IMR-90 (cell line): ENCODE results near the gene SLC6A11. TPM values are rescaled to one million over a fixed set of nuclear protein-coding genes. Genes with fewer than 3 reads are reported as not detected.

Experiments
- ATAC-seq: fragments of 200-7000 bp; cut with Tn5 transposase; 2 replicates; pipeline ENCODE4 v1.9.1; 2020; ENCODE audit warnings: low read depth, mild to moderate bottlenecking, moderate library complexity
- BruUV-seq: library from RNA; stranded (reverse); fragments of 400-500 nt; replicated peaks from 2 replicates; lab custom pipeline; 2021; lab: Mats Ljungman, UMichigan
- CTCF ChIA-PET: fragments of 300-600 bp; formaldehyde crosslinking; extraction: SDS; loops from one replicate; lab custom pipeline; 2021; ENCODE audit warnings: antibody characterized with exemption; lab: Yijun Ruan, JAX
- POLR2A ChIA-PET: fragments of 300-600 bp; sonication (Branson Sonifier 250); formaldehyde crosslinking; loops from one replicate; lab custom pipeline; 2022; ENCODE audit warnings: antibody characterized with exemption; ENCODE audit not compliant: unreplicated experiment; lab: Charles Lee
- DNase-seq: peaks from one replicate; pipeline ENCODE4 v3.0.0; 2013
- H2AFZ ChIP-seq: replicated peaks from 2 replicates; pipeline ENCODE3; 2013; ENCODE audit warnings: low read length, mild to moderate bottlenecking; ENCODE audit not compliant: poor library complexity
- H2AK5ac ChIP-seq: 2 replicates; pipeline ENCODE4 v1.6.1; 2013; ENCODE audit warnings: low read depth, low read length, inconsistent platforms
- H2AK9ac ChIP-seq: replicated peaks from 2 replicates; pipeline ENCODE3; 2013; ENCODE audit warnings: mild to moderate bottlenecking, low read depth, low read length, moderate library complexity; ENCODE audit not compliant: poor library complexity
- H2BK120ac ChIP-seq: 2 replicates; pipeline ENCODE4 v1.6.1; 2013; ENCODE audit warnings: low read depth, low read length, inconsistent platforms
- H2BK15ac ChIP-seq: 3 replicates; pipeline ENCODE4 v1.6.1; 2013; ENCODE audit warnings: low read depth, low read length, inconsistent platforms
- H2BK20ac ChIP-seq: 2 replicates; pipeline ENCODE4 v1.6.1; 2013; ENCODE audit warnings: low read depth, mild to moderate bottlenecking, inconsistent platforms, low read length, moderate library complexity
- H2BK5ac ChIP-seq: 2 replicates; pipeline ENCODE4 v1.6.1; 2013; ENCODE audit warnings: mild to moderate bottlenecking, low read depth, low read length, inconsistent platforms; ENCODE audit not compliant: poor library complexity, severe bottlenecking
- H3K14ac ChIP-seq: replicated peaks from 2 replicates; pipeline ENCODE4 v1.6.1; 2013; ENCODE audit warnings: low read depth, low read length, inconsistent platforms
- H3K18ac ChIP-seq: 2 replicates; pipeline ENCODE4 v1.6.1; 2013; ENCODE audit warnings: low read depth, low read length, control low read depth
- H3K23ac ChIP-seq: 2 replicates; pipeline ENCODE4 v1.6.1; 2013; ENCODE audit warnings: low read depth, low read length, inconsistent platforms
- H3K27ac ChIP-seq: 2 replicates; pipeline ENCODE4 v1.5.1; 2013; ENCODE audit warnings: mild to moderate bottlenecking, control low read depth, low read length; ENCODE audit not compliant: insufficient read depth
- H3K27me3 ChIP-seq: 2 replicates; pipeline ENCODE4 v1.6.1; 2013; ENCODE audit warnings: low read length; ENCODE audit not compliant: control insufficient read depth, insufficient read depth
- H3K36me3 ChIP-seq: 2 replicates; pipeline ENCODE4 v1.6.1; 2013; ENCODE audit warnings: low read length, mixed read lengths; ENCODE audit not compliant: control insufficient read depth, insufficient read depth
- H3K4ac ChIP-seq: 2 replicates; pipeline ENCODE4 v1.6.1; 2013; ENCODE audit warnings: low read depth, low read length, inconsistent platforms
- H3K4me1 ChIP-seq: 2 replicates; pipeline ENCODE4 v1.6.1; 2013; ENCODE audit warnings: low read length, mixed read lengths; ENCODE audit not compliant: control insufficient read depth, insufficient read depth
- H3K4me2 ChIP-seq: 2 replicates; pipeline ENCODE4 v1.6.1; 2013; ENCODE audit warnings: low read depth, mild to moderate bottlenecking, control low read depth, low read length, moderate library complexity
- H3K4me3 ChIP-seq: 2 replicates; pipeline ENCODE4 v1.5.1; 2013; ENCODE audit warnings: low read depth, mild to moderate bottlenecking, control low read depth, low read length, moderate library complexity; ENCODE audit not compliant: insufficient read depth
- H3K56ac ChIP-seq: 2 replicates; pipeline ENCODE4 v1.6.1; 2013; ENCODE audit warnings: low read length, inconsistent platforms; ENCODE audit not compliant: insufficient read depth; ENCODE audit errors: extremely low read depth
- H3K79me1 ChIP-seq, 2 experiments: 2 replicates each; pipeline ENCODE4 v1.6.1; 2013; ENCODE audit warnings: low read length in 2 of 2, inconsistent platforms in 1 of 2, low read depth in 1 of 2
- H3K9ac ChIP-seq: 2 replicates; pipeline ENCODE4 v1.6.1; 2013; ENCODE audit warnings: low read depth, low read length, control low read depth
- H3K9me1 ChIP-seq: 2 replicates; pipeline ENCODE4 v1.6.1; 2013; ENCODE audit warnings: low read length, inconsistent platforms; ENCODE audit not compliant: insufficient read depth
- H3K9me3 ChIP-seq: 2 replicates; pipeline ENCODE4 v1.6.1; 2013; ENCODE audit warnings: low read length; ENCODE audit not compliant: control insufficient read depth, insufficient read depth
- H4K20me1 ChIP-seq: 2 replicates; pipeline ENCODE4 v1.6.1; 2013; ENCODE audit warnings: low read length, inconsistent platforms; ENCODE audit not compliant: insufficient read depth
- H4K5ac ChIP-seq: 2 replicates; pipeline ENCODE4 v1.6.1; 2013; ENCODE audit warnings: mild to moderate bottlenecking, low read depth, low read length, control low read depth
- H4K8ac ChIP-seq, 2 experiments: 2 replicates each; pipeline ENCODE4 v1.6.1; 2013; ENCODE audit warnings: low read depth in 2 of 2, low read length in 2 of 2, control low read depth in 1 of 2, inconsistent platforms in 1 of 2
- H4K91ac ChIP-seq: 2 replicates; pipeline ENCODE4 v1.6.1; 2013; ENCODE audit warnings: low read depth, low read length, inconsistent platforms; ENCODE audit not compliant: insufficient read depth
- BHLHE40 ChIP-seq: fragments of 150-350 bp; IDR thresholded peaks from 2 replicates; pipeline ENCODE4 v1.6.1; 2016; ENCODE audit warnings: mild to moderate bottlenecking, low read depth, low read length
- CEBPB ChIP-seq: IDR thresholded peaks from 2 replicates; pipeline ENCODE4 v1.6.1; 2012; ENCODE audit warnings: low read depth, low read length, improper control_type of control experiment
- CHD1 ChIP-seq: IDR thresholded peaks from 2 replicates; pipeline ENCODE4 v1.6.1; 2012; ENCODE audit warnings: low read depth, low read length, improper control_type of control experiment
- MAFK ChIP-seq: IDR thresholded peaks from 2 replicates; pipeline ENCODE4 v1.6.1; 2012; ENCODE audit warnings: low read depth, low read length, improper control_type of control experiment
- RAD21 ChIP-seq: IDR thresholded peaks from 2 replicates; pipeline ENCODE4 v1.6.1; 2012; ENCODE audit warnings: low read length, improper control_type of control experiment
- RFX5 ChIP-seq: IDR thresholded peaks from 2 replicates; pipeline ENCODE4 v1.8.0; 2012; ENCODE audit warnings: low read depth, mild to moderate bottlenecking, low read length, moderate library complexity
- SMC3 ChIP-seq: fragments of 150-350 bp; IDR thresholded peaks from 2 replicates; pipeline ENCODE4 v1.6.1; 2016; ENCODE audit warnings: low read depth, mild to moderate bottlenecking, antibody characterized with exemption, low read length, moderate library complexity
- WGBS, 2 experiments: methylation state at CpG; one replicate each; pipeline versions ENCODE4 v1.1.5 to v1.1.7; 2013; ENCODE audit warnings: missing lambda C conversion rate in 2 of 2; ENCODE audit not compliant: insufficient read length in 1 of 2; ENCODE audit errors: extremely low coverage in 2 of 2; 5-methylcytosine and 5-hydroxymethylcytosine counted together
- dilution Hi-C: fragments of 300-500 bp; cut with HindIII; formaldehyde crosslinking; loops from one replicate; pipeline ENCODE4 v1.14.3; 2018; ENCODE audit warnings: low sequenced_read_pairs; ENCODE audit not compliant: unreplicated experiment
- in situ Hi-C: fragments of 300-500 bp; cut with MboI; formaldehyde crosslinking; loops from 3 replicates; pipeline ENCODE4 v1.14.3; 2019; ENCODE audit warnings: low sequenced_read_pairs, inconsistent platforms, mixed read lengths
- intact Hi-C: fragments of 100-400 bp; cut with micrococcal nuclease; formaldehyde crosslinking; loops from 2 replicates; pipeline ENCODE4 v1.10.0; 2022
- polyA plus RNA-seq, 3 experiments: library from polyadenylated mRNA; depleted of rRNA; stranded (reverse); fragments of >200 nt; gene quantifications; 2 replicates each; pipeline ENCODE4 v1.2.3, GENCODE V29; 2012; ENCODE audit warnings: low replicate concordance in 1 of 3
- total RNA-seq: library from RNA; depleted of rRNA; stranded (reverse); fragments of >200 nt; gene quantifications from 2 replicates; pipeline ENCODE4 v1.2.3, GENCODE V29; 2012

The SLC6A11 gene
- total and polyA plus RNA-seq, 2 of the 4 experiments (the other 2 are of a cell fraction) = not detected

DNA sequence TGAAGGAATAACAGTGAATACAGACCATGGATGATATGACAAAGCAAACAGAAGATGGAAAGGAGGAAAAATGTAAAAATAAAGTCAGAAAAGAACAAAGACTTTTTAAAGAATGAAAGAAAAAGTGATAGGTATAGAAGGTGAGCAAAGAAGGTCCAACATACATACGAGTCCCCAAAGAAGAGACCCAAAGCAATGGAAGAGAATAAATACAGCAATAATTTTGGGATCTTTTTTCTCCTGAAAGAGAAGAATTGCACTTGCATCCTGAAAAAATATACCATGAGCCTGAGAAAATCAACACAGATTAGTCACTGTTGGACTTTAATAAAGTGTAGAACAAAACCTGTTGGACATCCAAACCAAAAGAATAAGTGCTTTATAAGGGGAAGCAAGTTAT lies 91.2 kb downstream of the SLC6A11 start:
- TF ChIP-seq RAD21 (no peak), CEBPB (no peak), RFX5 (no peak), MAFK (no peak), BHLHE40 (no peak), SMC3 (no peak), CHD1 (no peak)
- DNase-seq (no peak), ATAC-seq (no peak)
- Histone ChIP-seq H4K5ac (no peak overlapping the region), H2AK5ac (no peak overlapping the region), H3K36me3 (no peaks in the 10 kb centered on the region), H2AK9ac (no peak overlapping the region), H4K91ac (no peak overlapping the region), H3K9me1 (no peaks in the 10 kb centered on the region), H3K27ac (no peak overlapping the region), H3K4me3 (no peak overlapping the region), H2AFZ (no peak overlapping the region), H4K8ac (no peak overlapping the region), H2BK15ac (no peak overlapping the region), H3K4me1 (no peaks in the 10 kb centered on the region), H3K4me2 (no peak overlapping the region), H2BK120ac (no peak overlapping the region), H2BK20ac (no peak overlapping the region), H3K79me1 (no peaks in the 10 kb centered on the region), H3K56ac (no peak overlapping the region), H3K9ac (no peak overlapping the region), H3K4ac (no peak overlapping the region), H3K18ac (no peak overlapping the region), H3K27me3 (no peaks in the 10 kb centered on the region), H4K20me1 (no peaks in the 10 kb centered on the region), H2BK5ac (no peak overlapping the region), H3K23ac (no peak overlapping the region), H3K14ac (no peak overlapping the region), H3K9me3 (0 out of 2 replicates have a peak, but pooled peaks cover 1% of the 10 kb centered on the region)
- no CpG with 5 or more reads among the region's 1 CpG for WGBS, 2 experiments
- in situ Hi-C loops (no loop called here), intact Hi-C loops (no loop called here), dilution Hi-C loops (no loop called here)
- BruUV-seq = no TSS peak
- CTCF ChIA-PET = no interaction called here
- POLR2A ChIA-PET = no interaction called here
